ENCODE measurements around the gene ESD. TPM values are rescaled to one million over a fixed set of nuclear protein-coding genes. Genes with fewer than 3 reads are reported as not detected.
A peak's percentile ranks its signal among the peaks of the same experiment; 100 is the strongest.

ESD gene
- total RNA-seq, 4 donors from 2014 or later = 87.5 to 132 (median 99.7) TPM

DNA sequence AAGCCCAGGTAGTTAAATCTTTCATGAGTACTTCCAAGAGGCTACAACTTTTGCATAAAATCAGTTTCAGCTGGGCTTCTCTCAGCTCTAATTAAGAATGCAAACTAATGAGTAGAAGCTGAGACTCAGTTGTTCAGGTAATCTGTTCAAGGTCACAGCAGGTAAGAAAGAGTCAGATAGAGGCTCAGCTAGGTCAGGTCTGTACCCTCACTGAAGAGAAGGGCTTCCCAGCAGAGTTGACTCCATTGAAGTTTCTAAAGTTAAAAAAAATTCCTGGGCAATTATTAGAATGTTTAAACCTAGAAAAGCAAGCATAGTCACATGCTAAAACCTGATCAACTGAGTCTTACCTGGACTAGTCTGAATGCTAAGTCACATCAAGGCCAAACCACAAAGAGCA, 42.1 kb downstream of the ESD start:
- H3K36me3 ChIP-seq = peaks cover 0 to 6% (median 0%) of the 10 kb centered on the region in 3 donors
- TF ChIP-seq POLR2A (IDR thresholded peaks at IDR 0.05) (no peak), EP300 (IDR thresholded peaks at IDR 0.05) (no peak)
- TF ChIP-seq, protein P1, sequence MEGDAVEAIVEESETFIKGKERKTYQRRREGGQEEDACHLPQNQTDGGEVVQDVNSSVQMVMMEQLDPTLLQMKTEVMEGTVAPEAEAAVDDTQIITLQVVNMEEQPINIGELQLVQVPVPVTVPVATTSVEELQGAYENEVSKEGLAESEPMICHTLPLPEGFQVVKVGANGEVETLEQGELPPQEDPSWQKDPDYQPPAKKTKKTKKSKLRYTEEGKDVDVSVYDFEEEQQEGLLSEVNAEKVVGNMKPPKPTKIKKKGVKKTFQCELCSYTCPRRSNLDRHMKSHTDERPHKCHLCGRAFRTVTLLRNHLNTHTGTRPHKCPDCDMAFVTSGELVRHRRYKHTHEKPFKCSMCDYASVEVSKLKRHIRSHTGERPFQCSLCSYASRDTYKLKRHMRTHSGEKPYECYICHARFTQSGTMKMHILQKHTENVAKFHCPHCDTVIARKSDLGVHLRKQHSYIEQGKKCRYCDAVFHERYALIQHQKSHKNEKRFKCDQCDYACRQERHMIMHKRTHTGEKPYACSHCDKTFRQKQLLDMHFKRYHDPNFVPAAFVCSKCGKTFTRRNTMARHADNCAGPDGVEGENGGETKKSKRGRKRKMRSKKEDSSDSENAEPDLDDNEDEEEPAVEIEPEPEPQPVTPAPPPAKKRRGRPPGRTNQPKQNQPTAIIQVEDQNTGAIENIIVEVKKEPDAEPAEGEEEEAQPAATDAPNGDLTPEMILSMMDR (IDR thresholded peaks at IDR 0.05) = no peak
- peaks cover 0 to 15% (median 0%) of the 10 kb centered on the region in 4 donors for H3K4me1 ChIP-seq
- H3K27me3 ChIP-seq = no peaks in the 10 kb centered on the region
- no peak overlapping the region for H3K4me3 ChIP-seq
- no peak overlapping the region for H3K27ac ChIP-seq
- no peaks in the 10 kb centered on the region for H3K9me3 ChIP-seq
- DNase-seq (ENCODE audit: low spot score in 2 of 2) = no peak

DNA sequence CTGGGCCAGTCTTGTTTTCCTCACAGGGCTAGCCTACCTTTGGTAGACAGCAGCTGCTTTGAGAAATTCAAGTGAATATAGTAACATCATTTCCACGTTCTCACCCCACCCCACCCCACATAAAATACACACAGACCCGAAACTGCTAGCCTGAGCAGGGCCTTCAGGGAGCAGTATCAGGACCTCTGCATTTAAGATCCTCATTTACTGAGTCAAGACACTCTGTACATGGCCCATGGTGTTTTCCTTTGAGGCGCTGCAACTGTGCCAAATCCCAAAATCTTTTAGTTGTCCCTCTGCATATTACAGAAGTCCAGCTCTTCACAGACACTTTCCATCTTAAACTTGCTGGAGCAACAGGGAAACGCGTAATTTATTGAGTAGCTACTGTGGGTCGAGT, 43.0 kb downstream of the ESD start:
- Histone ChIP-seq H3K27me3 (no peaks in the 10 kb centered on the region), H3K9me3 (no peaks in the 10 kb centered on the region), H3K4me1 (peaks cover 0 to 24% (median 0%) of the 10 kb centered on the region in 4 donors), H3K4me3 (no peak overlapping the region), H3K27ac (no peak overlapping the region), H3K36me3 (peaks cover 0 to 9% (median 0%) of the 10 kb centered on the region in 3 donors)
- no peak for DNase-seq (ENCODE audit: low spot score in 2 of 2)
- WGBS, 2 donors = 76 to 86% methylated on average over 6 of the region's 6 CpGs
- TF ChIP-seq EP300 (IDR thresholded peaks at IDR 0.05) (no peak), POLR2A (IDR thresholded peaks at IDR 0.05) (no peak)
- TF ChIP-seq, protein P1 (IDR thresholded peaks at IDR 0.05) = no peak

DNA sequence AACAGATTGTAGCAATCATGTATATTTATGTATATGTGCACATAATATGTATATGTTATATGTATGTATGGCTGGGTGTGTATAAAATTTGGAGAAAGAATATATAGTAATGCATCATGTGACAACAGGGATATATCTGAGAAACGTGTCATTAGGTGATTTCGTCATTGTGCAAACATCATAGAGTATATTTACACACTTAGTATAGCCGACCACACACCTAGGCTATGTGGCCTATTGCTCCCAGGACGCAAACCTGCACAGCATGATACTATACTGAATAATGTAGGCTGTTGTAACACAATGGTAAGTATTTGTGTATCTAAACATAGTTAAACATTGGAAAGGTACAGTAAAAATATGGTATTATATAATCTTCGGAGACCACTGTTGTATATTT, 43.8 kb downstream of the ESD start:
- peaks cover 0 to 26% (median 0%) of the 10 kb centered on the region in 4 donors for H3K4me1 ChIP-seq
- H3K27ac ChIP-seq = no peak overlapping the region
- no peak for DNase-seq (ENCODE audit: low spot score in 2 of 2)
- TF ChIP-seq, protein P1 (IDR thresholded peaks at IDR 0.05) = no peak
- TF ChIP-seq EP300 (IDR thresholded peaks at IDR 0.05) (no peak), POLR2A (IDR thresholded peaks at IDR 0.05) (no peak)
- no peaks in the 10 kb centered on the region for H3K9me3 ChIP-seq
- no peak overlapping the region for H3K4me3 ChIP-seq
- H3K36me3 ChIP-seq = peaks cover 0 to 17% (median 0%) of the 10 kb centered on the region in 3 donors
- WGBS, 2 donors = 85 to 90% methylated on average over 5 of the region's 5 CpGs
- H3K27me3 ChIP-seq = no peaks in the 10 kb centered on the region

DNA sequence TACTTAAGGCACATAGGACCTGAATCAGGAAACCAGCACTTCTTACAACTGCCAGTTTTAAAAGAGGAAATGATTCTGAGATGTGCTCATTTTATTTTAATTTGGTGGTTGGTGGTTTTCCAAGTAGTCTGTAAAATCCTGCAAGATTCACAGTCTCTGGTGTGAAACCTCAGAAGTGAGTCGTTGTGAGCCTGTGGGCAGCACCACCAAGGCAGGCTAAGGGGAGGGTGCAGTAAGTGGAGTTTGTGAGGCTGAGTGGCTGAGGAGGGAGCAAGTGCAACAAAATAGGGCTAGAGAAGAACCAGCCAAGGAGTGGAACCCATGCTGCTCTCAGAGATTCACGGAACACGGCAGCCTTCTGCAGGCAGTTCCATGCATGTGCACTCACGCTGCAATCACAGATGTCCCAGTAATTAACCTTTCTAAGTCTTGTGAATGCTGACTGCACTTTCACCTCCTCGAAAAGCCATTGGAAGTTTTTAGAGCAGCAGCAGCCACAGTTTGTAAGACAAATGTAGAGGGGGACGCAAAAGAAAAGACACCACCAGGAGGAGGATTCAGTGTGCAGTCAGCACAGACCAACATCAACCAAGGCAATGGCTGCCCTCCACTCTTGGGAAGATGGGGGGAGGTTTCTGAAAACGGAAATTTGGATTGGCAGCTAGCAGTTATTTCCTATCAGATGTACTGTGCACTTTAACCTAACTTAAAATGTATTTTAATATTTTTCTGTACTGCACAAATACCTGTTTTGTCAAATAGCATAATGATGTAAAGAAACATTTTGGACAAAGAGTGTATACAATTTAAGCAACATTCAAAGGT, 44.9 kb downstream of the ESD start:
- DNase-seq (ENCODE audit: low spot score in 2 of 2) = no peak
- Histone ChIP-seq H3K27ac (no peak overlapping the region), H3K4me3 (no peak overlapping the region), H3K4me1 (peaks cover 0 to 23% (median 0%) of the 10 kb centered on the region in 4 donors), H3K9me3 (no peaks in the 10 kb centered on the region), H3K36me3 (peaks cover 0 to 26% (median 2%) of the 10 kb centered on the region in 3 donors), H3K27me3 (no peaks in the 10 kb centered on the region)
- WGBS, 2 donors = 57 to 66% methylated on average over 7 of the region's 7 CpGs
- TF ChIP-seq, protein P1 (IDR thresholded peaks at IDR 0.05) = peak in 1 of 5 experiments; percentile 8
- TF ChIP-seq POLR2A (IDR thresholded peaks at IDR 0.05) (no peak), EP300 (IDR thresholded peaks at IDR 0.05) (no peak)

DNA sequence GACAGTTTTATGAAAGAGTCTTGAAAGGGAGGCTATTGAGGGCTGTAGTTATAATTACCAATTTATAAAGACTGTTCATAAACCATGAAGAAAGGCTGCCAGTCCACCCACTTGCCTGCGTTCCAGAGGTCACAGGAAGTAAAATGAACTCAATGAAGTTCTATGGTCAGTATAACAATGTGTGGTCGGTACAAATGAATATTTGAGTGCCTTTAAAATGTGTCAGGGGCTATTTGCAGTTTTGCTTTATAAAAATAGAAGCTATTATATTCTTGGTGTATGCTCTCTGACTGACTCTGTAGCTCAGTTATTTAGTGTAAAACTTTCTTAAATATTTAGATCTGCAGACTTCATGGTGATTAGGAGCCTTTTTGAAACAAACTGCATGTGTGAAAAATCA, 47.0 kb downstream of the ESD start:
- Histone ChIP-seq H3K4me3 (no peak overlapping the region), H3K4me1 (peaks cover 0 to 20% (median 0%) of the 10 kb centered on the region in 4 donors), H3K9me3 (no peaks in the 10 kb centered on the region), H3K36me3 (peaks cover 0 to 47% (median 3%) of the 10 kb centered on the region in 3 donors), H3K27ac (peak overlapping the region in 1 of 4 donors; percentile 9), H3K27me3 (no peaks in the 10 kb centered on the region)
- TF ChIP-seq POLR2A (IDR thresholded peaks at IDR 0.05) (no peak), EP300 (IDR thresholded peaks at IDR 0.05) (no peak)
- TF ChIP-seq, protein P1 (IDR thresholded peaks at IDR 0.05) = no peak
- no peak for DNase-seq (ENCODE audit: low spot score in 2 of 2)
- WGBS, 2 donors = 21 to 38% methylated on average over 2 of the region's 2 CpGs

All from tibial nerve (tissue), 4 donors.